ENCODE measurements around the gene CLDN4. TPM values are rescaled to one million over a fixed set of nuclear protein-coding genes. Genes with fewer than 3 reads are reported as not detected.
"Not testable (repeated sequence)": the region's sequence is repeated elsewhere in the genome, so short reads cannot be mapped to it uniquely, and the experiment has no call there.

Gene CLDN4
- total and polyA plus RNA-seq, 4 donors, result 0.37 to 2.0 (median 1.3) TPM

DNA sequence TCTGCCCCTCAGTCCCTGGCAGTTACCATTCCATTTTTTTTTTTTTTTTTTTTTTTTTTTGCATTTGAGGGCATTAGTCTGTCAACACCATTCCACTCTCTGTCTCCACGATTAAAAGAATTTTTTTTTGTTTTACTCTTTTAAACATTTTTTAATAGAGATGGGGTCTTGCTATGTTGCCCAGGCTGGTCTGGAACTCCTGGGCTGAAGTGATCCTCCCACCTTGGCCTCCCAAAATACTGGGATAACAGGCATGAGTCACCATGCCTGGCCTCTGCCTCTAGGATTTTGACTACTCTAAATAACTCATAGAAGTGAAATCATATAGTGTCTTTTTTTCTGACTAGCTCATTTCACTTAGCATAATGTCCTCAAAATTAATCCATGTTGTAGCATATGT, 44.2 kb upstream of the CLDN4 start:
- Histone ChIP-seq H3K4me3 (ENCODE audit: low read depth in 1 of 3, low read length in 3 of 3) (no peak overlapping the region), H3K9ac (ENCODE audit: low read depth in 1 of 2, low read length in 2 of 2) (no peak overlapping the region), H3K27ac (ENCODE audit: low read depth in 1 of 2, low read length in 2 of 2) (no peak overlapping the region), H3K9me3 (ENCODE audit: control insufficient read depth in 4 of 4, low read length in 3 of 4) (no peaks in the 10 kb centered on the region), H3K27me3 (ENCODE audit: control insufficient read depth in 4 of 4, insufficient read depth in 4 of 4, low read length in 3 of 4) (no peaks in the 10 kb centered on the region), H3K4me1 (ENCODE audit: control insufficient read depth in 4 of 4, insufficient read depth in 4 of 4, low read length in 3 of 4) (no peaks in the 10 kb centered on the region), H3K36me3 (ENCODE audit: control insufficient read depth in 4 of 4, insufficient read depth in 3 of 4, low read depth in 1 of 4, low read length in 3 of 4) (no peaks in the 10 kb centered on the region)
- no peak for DNase-seq (ENCODE audit: low spot score)
- 89% methylated on average over 1 of the region's 1 CpG for WGBS
- TF ChIP-seq, protein P1, sequence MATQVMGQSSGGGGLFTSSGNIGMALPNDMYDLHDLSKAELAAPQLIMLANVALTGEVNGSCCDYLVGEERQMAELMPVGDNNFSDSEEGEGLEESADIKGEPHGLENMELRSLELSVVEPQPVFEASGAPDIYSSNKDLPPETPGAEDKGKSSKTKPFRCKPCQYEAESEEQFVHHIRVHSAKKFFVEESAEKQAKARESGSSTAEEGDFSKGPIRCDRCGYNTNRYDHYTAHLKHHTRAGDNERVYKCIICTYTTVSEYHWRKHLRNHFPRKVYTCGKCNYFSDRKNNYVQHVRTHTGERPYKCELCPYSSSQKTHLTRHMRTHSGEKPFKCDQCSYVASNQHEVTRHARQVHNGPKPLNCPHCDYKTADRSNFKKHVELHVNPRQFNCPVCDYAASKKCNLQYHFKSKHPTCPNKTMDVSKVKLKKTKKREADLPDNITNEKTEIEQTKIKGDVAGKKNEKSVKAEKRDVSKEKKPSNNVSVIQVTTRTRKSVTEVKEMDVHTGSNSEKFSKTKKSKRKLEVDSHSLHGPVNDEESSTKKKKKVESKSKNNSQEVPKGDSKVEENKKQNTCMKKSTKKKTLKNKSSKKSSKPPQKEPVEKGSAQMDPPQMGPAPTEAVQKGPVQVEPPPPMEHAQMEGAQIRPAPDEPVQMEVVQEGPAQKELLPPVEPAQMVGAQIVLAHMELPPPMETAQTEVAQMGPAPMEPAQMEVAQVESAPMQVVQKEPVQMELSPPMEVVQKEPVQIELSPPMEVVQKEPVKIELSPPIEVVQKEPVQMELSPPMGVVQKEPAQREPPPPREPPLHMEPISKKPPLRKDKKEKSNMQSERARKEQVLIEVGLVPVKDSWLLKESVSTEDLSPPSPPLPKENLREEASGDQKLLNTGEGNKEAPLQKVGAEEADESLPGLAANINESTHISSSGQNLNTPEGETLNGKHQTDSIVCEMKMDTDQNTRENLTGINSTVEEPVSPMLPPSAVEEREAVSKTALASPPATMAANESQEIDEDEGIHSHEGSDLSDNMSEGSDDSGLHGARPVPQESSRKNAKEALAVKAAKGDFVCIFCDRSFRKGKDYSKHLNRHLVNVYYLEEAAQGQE (IDR thresholded peaks at IDR 0.05), result no peak
- TF ChIP-seq FOXA2 (IDR thresholded peaks at IDR 0.05), result no peak
- TF ChIP-seq RXRA (IDR thresholded peaks at IDR 0.05), result no peak
- TF ChIP-seq TAF1 (conservative IDR thresholded peaks at IDR 0.05), result no peak
- TF ChIP-seq, protein P2, sequence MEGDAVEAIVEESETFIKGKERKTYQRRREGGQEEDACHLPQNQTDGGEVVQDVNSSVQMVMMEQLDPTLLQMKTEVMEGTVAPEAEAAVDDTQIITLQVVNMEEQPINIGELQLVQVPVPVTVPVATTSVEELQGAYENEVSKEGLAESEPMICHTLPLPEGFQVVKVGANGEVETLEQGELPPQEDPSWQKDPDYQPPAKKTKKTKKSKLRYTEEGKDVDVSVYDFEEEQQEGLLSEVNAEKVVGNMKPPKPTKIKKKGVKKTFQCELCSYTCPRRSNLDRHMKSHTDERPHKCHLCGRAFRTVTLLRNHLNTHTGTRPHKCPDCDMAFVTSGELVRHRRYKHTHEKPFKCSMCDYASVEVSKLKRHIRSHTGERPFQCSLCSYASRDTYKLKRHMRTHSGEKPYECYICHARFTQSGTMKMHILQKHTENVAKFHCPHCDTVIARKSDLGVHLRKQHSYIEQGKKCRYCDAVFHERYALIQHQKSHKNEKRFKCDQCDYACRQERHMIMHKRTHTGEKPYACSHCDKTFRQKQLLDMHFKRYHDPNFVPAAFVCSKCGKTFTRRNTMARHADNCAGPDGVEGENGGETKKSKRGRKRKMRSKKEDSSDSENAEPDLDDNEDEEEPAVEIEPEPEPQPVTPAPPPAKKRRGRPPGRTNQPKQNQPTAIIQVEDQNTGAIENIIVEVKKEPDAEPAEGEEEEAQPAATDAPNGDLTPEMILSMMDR (IDR thresholded peaks at IDR 0.05; ENCODE audit: low read depth, low read length, missing input control), result no peak
- TF ChIP-seq FOXA1 (IDR thresholded peaks at IDR 0.05), result no peak
- TF ChIP-seq GABPA (IDR thresholded peaks at IDR 0.05 in 1 of 2, conservative IDR thresholded peaks at IDR 0.05 in 1 of 2), result no peak
- no peak for TF ChIP-seq HNF4A (conservative IDR thresholded peaks at IDR 0.05)
- TF ChIP-seq NR2F2 (IDR thresholded peaks at IDR 0.05), result no peak
- TF ChIP-seq HNF4G (IDR thresholded peaks at IDR 0.05), result no peak
- TF ChIP-seq RAD21 (IDR thresholded peaks at IDR 0.05), result no peak
- TF ChIP-seq, protein P3, sequence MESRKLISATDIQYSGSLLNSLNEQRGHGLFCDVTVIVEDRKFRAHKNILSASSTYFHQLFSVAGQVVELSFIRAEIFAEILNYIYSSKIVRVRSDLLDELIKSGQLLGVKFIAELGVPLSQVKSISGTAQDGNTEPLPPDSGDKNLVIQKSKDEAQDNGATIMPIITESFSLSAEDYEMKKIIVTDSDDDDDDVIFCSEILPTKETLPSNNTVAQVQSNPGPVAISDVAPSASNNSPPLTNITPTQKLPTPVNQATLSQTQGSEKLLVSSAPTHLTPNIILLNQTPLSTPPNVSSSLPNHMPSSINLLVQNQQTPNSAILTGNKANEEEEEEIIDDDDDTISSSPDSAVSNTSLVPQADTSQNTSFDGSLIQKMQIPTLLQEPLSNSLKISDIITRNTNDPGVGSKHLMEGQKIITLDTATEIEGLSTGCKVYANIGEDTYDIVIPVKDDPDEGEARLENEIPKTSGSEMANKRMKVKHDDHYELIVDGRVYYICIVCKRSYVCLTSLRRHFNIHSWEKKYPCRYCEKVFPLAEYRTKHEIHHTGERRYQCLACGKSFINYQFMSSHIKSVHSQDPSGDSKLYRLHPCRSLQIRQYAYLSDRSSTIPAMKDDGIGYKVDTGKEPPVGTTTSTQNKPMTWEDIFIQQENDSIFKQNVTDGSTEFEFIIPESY (IDR thresholded peaks at IDR 0.05), result no peak
- TF ChIP-seq, protein P4, sequence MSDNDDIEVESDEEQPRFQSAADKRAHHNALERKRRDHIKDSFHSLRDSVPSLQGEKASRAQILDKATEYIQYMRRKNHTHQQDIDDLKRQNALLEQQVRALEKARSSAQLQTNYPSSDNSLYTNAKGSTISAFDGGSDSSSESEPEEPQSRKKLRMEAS (IDR thresholded peaks at IDR 0.05), result no peak
- no peak for TF ChIP-seq JUND (IDR thresholded peaks at IDR 0.05)

DNA sequence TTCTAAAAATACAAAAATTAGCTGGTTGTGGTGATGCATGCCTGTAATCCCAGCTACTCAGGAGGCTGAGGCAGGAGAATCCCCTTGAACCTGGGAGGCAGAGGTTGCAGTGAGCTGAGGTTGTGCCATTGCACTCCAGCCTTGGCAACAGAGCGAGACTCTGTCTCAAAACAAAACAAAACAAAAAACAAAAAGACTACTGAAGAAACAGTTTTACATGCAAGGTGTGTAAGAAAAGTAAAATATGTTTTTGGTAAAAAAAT, 43.1 kb upstream of the CLDN4 start:
- not testable (repeated sequence) for H3K4me1 ChIP-seq (ENCODE audit: control insufficient read depth in 4 of 4, insufficient read depth in 4 of 4, low read length in 3 of 4); H3K36me3 ChIP-seq (ENCODE audit: control insufficient read depth in 4 of 4, insufficient read depth in 3 of 4, low read depth in 1 of 4, low read length in 3 of 4); H3K27ac ChIP-seq (ENCODE audit: low read depth in 1 of 2, low read length in 2 of 2); H3K27me3 ChIP-seq (ENCODE audit: control insufficient read depth in 4 of 4, insufficient read depth in 4 of 4, low read length in 3 of 4); H3K9me3 ChIP-seq (ENCODE audit: control insufficient read depth in 4 of 4, low read length in 3 of 4); H3K9ac ChIP-seq (ENCODE audit: low read depth in 1 of 2, low read length in 2 of 2); H3K4me3 ChIP-seq (ENCODE audit: low read depth in 1 of 3, low read length in 3 of 3); DNase-seq (ENCODE audit: low spot score)
- 86% methylated on average over 1 of the region's 1 CpG for WGBS

Data from liver (tissue), 9 donors.